H1 (cell line): Measurements from ENCODE around the gene HADHB. TPM values are rescaled to one million over a fixed set of nuclear protein-coding genes. Genes with fewer than 3 reads are reported as not detected.

Source experiments
- CTCF ChIA-PET: fragments of 300-600 bp; sonication (Branson Sonifier 250); formaldehyde crosslinking; loops from one replicate; lab custom pipeline; 2021; ENCODE audit not compliant: partially characterized antibody; lab: Charles Lee
- POLR2A ChIA-PET: fragments of 300-600 bp; sonication (Branson Sonifier 250); formaldehyde crosslinking; loops from one replicate; lab custom pipeline; 2021; ENCODE audit warnings: inconsistent platforms; ENCODE audit not compliant: partially characterized antibody; lab: Charles Lee
- DNase-seq, 2 experiments: peaks; one replicate each; pipeline versions ENCODE4 v3.0.0 to v3.0.0-alpha.2; 2010 to 2022; ENCODE audit warnings: low spot score in 2 of 2, low read depth in 1 of 2, mixed read lengths in 1 of 2
- FAIRE-seq: peaks from 2 replicates; lab custom pipeline; 2011; peaks lifted over from hg19 to GRCh38; lab: Jason Lieb, UNC
- H2AFZ ChIP-seq: 2 replicates; pipeline ENCODE4 v1.8.1; 2012; ENCODE audit warnings: low read length, inconsistent platforms
- H2AK5ac ChIP-seq: 2 replicates; pipeline ENCODE4 v1.6.1; 2013; ENCODE audit warnings: low read depth, low read length
- H2BK120ac ChIP-seq: replicated peaks from 2 replicates; pipeline ENCODE3; 2013; ENCODE audit warnings: low read depth, low read length, inconsistent platforms
- H2BK12ac ChIP-seq: 2 replicates; pipeline ENCODE4 v1.6.1; 2013; ENCODE audit warnings: low read depth, low read length
- H2BK15ac ChIP-seq: 2 replicates; pipeline ENCODE4 v1.6.1; 2013; ENCODE audit warnings: low read length
- H2BK20ac ChIP-seq: 2 replicates; pipeline ENCODE4 v1.6.1; 2013; ENCODE audit warnings: low read length
- H2BK5ac ChIP-seq: 2 replicates; pipeline ENCODE4 v1.6.1; 2013; ENCODE audit warnings: low read depth, low read length
- H3K14ac ChIP-seq: 2 replicates; pipeline ENCODE4 v1.6.1; 2013; ENCODE audit warnings: inconsistent platforms; ENCODE audit not compliant: insufficient read length
- H3K18ac ChIP-seq: 2 replicates; pipeline ENCODE4 v1.6.1; 2013; ENCODE audit warnings: low read length; ENCODE audit errors: extremely low read depth
- H3K23ac ChIP-seq: 2 replicates; pipeline ENCODE4 v1.6.1; 2013; ENCODE audit warnings: inconsistent platforms; ENCODE audit not compliant: insufficient read length
- H3K23me2 ChIP-seq: 2 replicates; pipeline ENCODE4 v1.6.1; 2013; ENCODE audit warnings: low read depth, low read length
- H3K27ac ChIP-seq: 2 replicates; pipeline ENCODE4 v1.6.1; 2011; ENCODE audit warnings: low read depth, low read length, inconsistent platforms
- H3K27me3 ChIP-seq, 4 experiments: replicated peaks in 1 of 4; 1 replicate in 1 of 4; 2 replicates in 3 of 4; pipeline versions ENCODE4 v1.6.1 to v1.8.1; 2011 to 2013; ENCODE audit warnings: low read length in 3 of 4, mild to moderate bottlenecking in 3 of 4, inconsistent platforms in 2 of 4, mixed read lengths in 2 of 4, moderate library complexity in 1 of 4; ENCODE audit not compliant: control insufficient read depth in 3 of 4, insufficient read depth in 3 of 4; ENCODE audit errors: extremely low read depth in 1 of 4
- H3K36me3 ChIP-seq, 4 experiments: 2 replicates each; pipeline versions ENCODE4 v1.6.1 to v1.8.1; 2011 to 2013; ENCODE audit warnings: mild to moderate bottlenecking in 4 of 4, low read length in 3 of 4, moderate library complexity in 2 of 4, control low read depth in 1 of 4, inconsistent platforms in 1 of 4; ENCODE audit not compliant: insufficient read depth in 4 of 4, control insufficient read depth in 2 of 4
- H3K4ac ChIP-seq: replicated peaks from 2 replicates; pipeline ENCODE3; 2013; ENCODE audit warnings: low read length, low read depth, mixed read lengths, inconsistent platforms; ENCODE audit not compliant: insufficient read length
- H3K4me1 ChIP-seq, 4 experiments: replicated peaks in 1 of 4; 1 replicate in 1 of 4; 2 replicates in 3 of 4; pipeline versions ENCODE4 v1.6.1 to v1.8.1; 2011 to 2013; ENCODE audit warnings: low read length in 3 of 4, inconsistent platforms in 2 of 4, mixed read lengths in 1 of 4; ENCODE audit not compliant: insufficient read depth in 4 of 4, control insufficient read depth in 3 of 4
- H3K4me2 ChIP-seq, 2 experiments: 2 replicates each; pipeline versions ENCODE4 v1.6.1 to v1.8.1; 2011 to 2013; ENCODE audit warnings: low read depth in 2 of 2, low read length in 2 of 2, control low read depth in 1 of 2, inconsistent platforms in 1 of 2, mild to moderate bottlenecking in 1 of 2; ENCODE audit not compliant: insufficient read depth in 1 of 2
- H3K4me3 ChIP-seq, 4 experiments: fragments of 200-600, 300-600 bp in 1 of 4; sonication (generic), shearing (Covaris generic), sonication (Bioruptor Twin) in 1 of 4; 2 replicates each; pipeline versions ENCODE4 v1.5.1 to v1.8.1; 2011 to 2016; ENCODE audit warnings: low read length in 4 of 4, low read depth in 3 of 4, control low read depth in 2 of 4, inconsistent platforms in 2 of 4, mild to moderate bottlenecking in 2 of 4, mixed read lengths in 1 of 4, moderate library complexity in 1 of 4; ENCODE audit not compliant: insufficient read depth in 2 of 4; ENCODE audit errors: extremely low read depth in 1 of 4
- H3K56ac ChIP-seq: replicated peaks from 2 replicates; pipeline ENCODE3; 2013; ENCODE audit warnings: low read depth, mild to moderate bottlenecking, mixed read lengths, low read length, inconsistent platforms; ENCODE audit not compliant: insufficient read length
- H3K79me1 ChIP-seq: 2 replicates; pipeline ENCODE4 v1.6.1; 2013; ENCODE audit warnings: low read depth, low read length, control low read depth
- H3K79me2 ChIP-seq, 2 experiments: 2 replicates each; pipeline versions ENCODE4 v1.6.1 to v1.8.1; 2012 to 2013; ENCODE audit warnings: low read length in 2 of 2, mild to moderate bottlenecking in 2 of 2, inconsistent platforms in 1 of 2; ENCODE audit not compliant: insufficient read depth in 2 of 2, control insufficient read depth in 1 of 2
- H3K9ac ChIP-seq, 4 experiments: replicated peaks in 1 of 4; 1 replicate in 1 of 4; 2 replicates in 3 of 4; pipeline versions ENCODE4 v1.6.1 to v1.8.1; 2011 to 2013; ENCODE audit warnings: low read depth in 3 of 4, low read length in 3 of 4, control low read depth in 2 of 4, mild to moderate bottlenecking in 2 of 4, moderate library complexity in 2 of 4, inconsistent platforms in 1 of 4; ENCODE audit errors: extremely low read depth in 1 of 4
- H3K9me3 ChIP-seq, 2 experiments: 2 replicates each; pipeline versions ENCODE4 v1.6.1 to v1.8.1; 2012 to 2013; ENCODE audit warnings: mild to moderate bottlenecking in 2 of 2, moderate library complexity in 2 of 2, control low read depth in 1 of 2, inconsistent platforms in 1 of 2, low read depth in 1 of 2, low read length in 1 of 2, mixed read lengths in 1 of 2; ENCODE audit not compliant: insufficient read depth in 2 of 2
- H4K20me1 ChIP-seq, 2 experiments: replicated peaks in 1 of 2; 2 replicates each; pipeline versions ENCODE3 to v1.8.1; 2011 to 2013; ENCODE audit warnings: inconsistent platforms in 2 of 2, low read length in 2 of 2, mild to moderate bottlenecking in 1 of 2; ENCODE audit not compliant: insufficient read depth in 2 of 2, control insufficient read depth in 1 of 2
- H4K5ac ChIP-seq: 2 replicates; pipeline ENCODE4 v1.6.1; 2013; ENCODE audit warnings: low read length, low read depth, mixed read lengths, inconsistent platforms; ENCODE audit not compliant: insufficient read length
- H4K8ac ChIP-seq: 2 replicates; pipeline ENCODE4 v1.8.0; 2013; ENCODE audit warnings: mild to moderate bottlenecking, moderate library complexity, low read length, inconsistent platforms; ENCODE audit not compliant: insufficient read depth; ENCODE audit errors: extremely low read depth
- H4K91ac ChIP-seq: replicated peaks from 2 replicates; pipeline ENCODE3; 2013; ENCODE audit warnings: low read length, mixed read lengths, inconsistent platforms; ENCODE audit not compliant: insufficient read length
- KDM5A ChIP-seq: fragments of 200-600 bp; IDR thresholded peaks from 2 replicates; pipeline ENCODE4 v1.7.1; 2012; ENCODE audit warnings: mild to moderate bottlenecking, low read length, inconsistent platforms, mixed read lengths
- WGBS, 2 experiments: shearing (Covaris generic) in 1 of 2; methylation state at CpG; one replicate each; pipeline versions ENCODE4 v1.1.6 to v1.1.7; 2013 to 2015; ENCODE audit warnings: low lambda C conversion rate in 2 of 2, mixed read lengths in 2 of 2, inconsistent platforms in 1 of 2, low coverage in 1 of 2, missing lambda C conversion rate in 1 of 2; ENCODE audit not compliant: insufficient replicate concordance in 2 of 2, insufficient coverage in 1 of 2, insufficient read length in 1 of 2; ENCODE audit errors: extremely low coverage in 1 of 2, missing lambda C conversion rate in 1 of 2; 5-methylcytosine and 5-hydroxymethylcytosine counted together
- polyA plus RNA-seq, 7 experiments: library from polyadenylated mRNA; depleted of rRNA in 3 of 7; stranded (reverse) in 5 of 7; unstranded in 2 of 7; fragments of >200 nt in 5 of 7; fragments of 200-250 nt in 2 of 7; gene quantifications; 1 replicate in 5 of 7; 2 replicates in 1 of 7; 4 replicates in 1 of 7; pipeline versions ENCODE4 v1.2.1 to v1.2.3, GENCODE V29; 2011 to 2013; ENCODE audit warnings: missing spikeins in 2 of 7, mixed read lengths in 2 of 7
- total RNA-seq: library from RNA; stranded (reverse); fragmentation: NEBNext Ultra II Directional; extraction: Animal tissue kit (Norgen Biotek cat#: 25700); gene quantifications from 2 replicates; pipeline ENCODE4 v1.2.1, GENCODE V29; 2021
- TF ChIP-seq, protein P1 (sequence below): IDR thresholded peaks from 2 replicates; pipeline ENCODE4 v1.6.1; 2012; ENCODE audit warnings: inconsistent platforms

The HADHB gene
- total and polyA plus RNA-seq, 2 of the 8 experiments (the other 6 are each of a cell fraction or from before 2014, with no cell fraction given), result 47.7 to 52.3 TPM

DNA sequence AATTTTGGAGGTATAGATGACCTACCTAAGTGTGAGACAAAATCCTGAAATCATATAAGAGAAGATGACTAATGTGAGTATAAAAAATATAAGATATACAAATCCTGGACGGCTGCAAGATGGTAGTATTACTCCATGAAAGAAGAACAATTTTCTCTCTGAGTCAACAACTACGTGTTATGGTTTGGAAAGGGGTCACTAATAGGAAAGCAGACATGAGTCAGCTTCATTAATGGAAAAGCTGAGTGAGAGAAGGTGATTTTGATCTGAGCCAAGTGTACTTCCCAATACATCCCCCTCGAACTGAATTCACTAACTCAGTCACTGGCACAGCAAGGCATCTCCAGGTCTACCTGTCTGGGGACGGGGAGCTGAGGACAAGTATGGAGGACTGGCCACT is 81.1 kb downstream of the HADHB start:
- CTCF ChIA-PET, result interaction anchor here (1.1 to 1.9 kb wide), 3 partner anchors 9 to 134 kb away, joined by 3 to 4 read pairs (median 4); no protein-coding TSS in a partner anchor
- H3K4me1 ChIP-seq, result no peaks in the 10 kb centered on the region
- H2AFZ ChIP-seq, result no peak overlapping the region
- no peak overlapping the region for H3K4me3 ChIP-seq
- H2AK5ac ChIP-seq, result no peak overlapping the region
- no peaks in the 10 kb centered on the region for H3K23me2 ChIP-seq
- H3K4me2 ChIP-seq, result no peak overlapping the region
- no peak for FAIRE-seq
- H4K20me1 ChIP-seq, result no peaks in the 10 kb centered on the region
- no peak overlapping the region for H2BK12ac ChIP-seq
- no peaks in the 10 kb centered on the region for H3K79me2 ChIP-seq
- no peaks in the 10 kb centered on the region for H3K9me3 ChIP-seq
- H3K23ac ChIP-seq, result no peak overlapping the region
- no peak overlapping the region for H3K9ac ChIP-seq
- no peak overlapping the region for H3K56ac ChIP-seq
- TF ChIP-seq, protein P1, sequence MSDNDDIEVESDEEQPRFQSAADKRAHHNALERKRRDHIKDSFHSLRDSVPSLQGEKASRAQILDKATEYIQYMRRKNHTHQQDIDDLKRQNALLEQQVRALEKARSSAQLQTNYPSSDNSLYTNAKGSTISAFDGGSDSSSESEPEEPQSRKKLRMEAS, result no peak
- TF ChIP-seq KDM5A, result no peak
- H2BK15ac ChIP-seq, result no peak overlapping the region
- no peaks in the 10 kb centered on the region; a peak in 1 of 7 replicates for H3K27me3 ChIP-seq
- no peaks in the 10 kb centered on the region for H3K79me1 ChIP-seq
- H2BK120ac ChIP-seq, result no peak overlapping the region
- POLR2A ChIA-PET, result interaction anchor here (0.7 to 1.5 kb wide), 4 partner anchors 9 to 81 kb away, joined by 3 to 4 read pairs (median 4); partner anchors contain the start of genes HADHA and HADHB
- no peaks in the 10 kb centered on the region for H3K36me3 ChIP-seq
- H3K18ac ChIP-seq, result no peak overlapping the region
- H2BK20ac ChIP-seq, result no peak overlapping the region
- no peak overlapping the region for H2BK5ac ChIP-seq
- 78% methylated on average over 4 of the region's 4 CpGs; no CpG with 5 or more reads in 1 of the 2 experiments for WGBS, 2 experiments
- H4K5ac ChIP-seq, result no peak overlapping the region
- no peak overlapping the region for H4K91ac ChIP-seq
- H4K8ac ChIP-seq, result no peak overlapping the region
- H3K4ac ChIP-seq, result no peak overlapping the region
- no peak overlapping the region for H3K14ac ChIP-seq
- no peak overlapping the region for H3K27ac ChIP-seq
- DNase-seq, result peak in 1 of 2 experiments; percentile 24
